Gastrocnemius medialis (tissue), 4 donors: ENCODE data around the gene COX10. TPM values are rescaled to one million over a fixed set of nuclear protein-coding genes. Genes with fewer than 3 reads are reported as not detected.
"Not testable (repeated sequence)": the region's sequence is repeated elsewhere in the genome, so short reads cannot be mapped to it uniquely, and the experiment has no call there.

Experiments used
- ATAC-seq, 2 donors: fragments of 150-250 bp; one replicate each; pipeline ENCODE4 v1.9.1; 2016
- DNase-seq, 2 donors: peaks; one replicate each; pipeline ENCODE4 v3.0.0-alpha.2; 2019
- H3K27ac ChIP-seq, 4 donors: fragments of 200-600 bp; sonication (generic); 1 replicate in 1 of 4; 2 replicates in 3 of 4; pipeline ENCODE4 v1.5.1; 2016 to 2018; ENCODE audit warnings: mild to moderate bottlenecking in 2 of 4, moderate library complexity in 1 of 4
- H3K27me3 ChIP-seq, 3 donors: fragments of 200-600 bp; sonication (generic) in 2 of 3; 1 replicate in 1 of 3; 2 replicates in 2 of 3; pipeline versions ENCODE4 v1.5.1 to v1.6.0; 2016 to 2019; ENCODE audit warnings: mild to moderate bottlenecking in 1 of 3, moderate library complexity in 1 of 3
- H3K36me3 ChIP-seq, 2 donors: fragments of 200-600 bp; sonication (generic) in 1 of 2; one replicate each; pipeline ENCODE4 v1.5.1; 2017 to 2018
- H3K4me1 ChIP-seq, 2 donors: fragments of 200-600 bp; sonication (generic) in 1 of 2; one replicate each; pipeline ENCODE4 v1.5.1; 2016 to 2017; ENCODE audit warnings: mild to moderate bottlenecking in 2 of 2
- H3K4me3 ChIP-seq, 4 donors: fragments of 200-600 bp; sonication (generic) in 3 of 4; 1 replicate in 1 of 4; 2 replicates in 3 of 4; pipeline ENCODE4 v1.5.1; 2016 to 2019; ENCODE audit warnings: mild to moderate bottlenecking in 2 of 4
- H3K9me3 ChIP-seq, 3 donors: fragments of 200-600 bp; sonication (generic) in 2 of 3; 1 replicate in 1 of 3; 2 replicates in 2 of 3; pipeline ENCODE4 v1.5.1; 2016 to 2019
- CTCF ChIP-seq, 5 experiments: fragments of 450-650 bp in 3 of 5; fragments of 200-600 bp in 2 of 5; sonication (generic) in 2 of 5; IDR thresholded peaks in 4 of 5; conservative IDR thresholded peaks in 1 of 5; 1 replicate in 4 of 5; 2 replicates in 1 of 5; pipeline ENCODE4 v1.5.1; 2016 to 2019; ENCODE audit warnings: antibody characterized with exemption in 5 of 5, mild to moderate bottlenecking in 3 of 5, moderate library complexity in 3 of 5
- POLR2A ChIP-seq, 2 donors: fragments of 450-650 bp; IDR thresholded peaks; one replicate each; pipeline ENCODE4 v1.6.1; 2017; ENCODE audit warnings: antibody characterized with exemption in 2 of 2, mild to moderate bottlenecking in 2 of 2, moderate library complexity in 2 of 2
- in situ Hi-C, 4 donors: fragments of 200-750 bp; cut with MboI; loops; one replicate each; pipeline versions ENCODE4 v1.15.0 to v1.8.0; 2017; ENCODE audit warnings: low sequenced_read_pairs in 4 of 4
- intact Hi-C: fragments of 100-400 bp; cut with DNase I; formaldehyde crosslinking; loops from one replicate; pipeline ENCODE4 v1.15.1; 2023; ENCODE audit warnings: low total_unique reads
- total RNA-seq, 4 donors: library from RNA; depleted of rRNA; stranded (reverse); fragments of >200 nt; gene quantifications; one replicate each; pipeline versions ENCODE4 v1.1.0 to v1.2.3, GENCODE V29; 2016

COX10 gene
- total RNA-seq, 4 donors from 2014 or later: 70.6 to 123 (median 87.3) TPM

GRCh38 chr17:14190774-14191173 is 121.5 kb downstream of the COX10 start:
- H3K4me3 ChIP-seq, ATAC-seq, in situ Hi-C loops, H3K27ac ChIP-seq, H3K9me3 ChIP-seq, DNase-seq, H3K27me3 ChIP-seq, H3K36me3 ChIP-seq, intact Hi-C loops, H3K4me1 ChIP-seq: not testable (repeated sequence)

DNA sequence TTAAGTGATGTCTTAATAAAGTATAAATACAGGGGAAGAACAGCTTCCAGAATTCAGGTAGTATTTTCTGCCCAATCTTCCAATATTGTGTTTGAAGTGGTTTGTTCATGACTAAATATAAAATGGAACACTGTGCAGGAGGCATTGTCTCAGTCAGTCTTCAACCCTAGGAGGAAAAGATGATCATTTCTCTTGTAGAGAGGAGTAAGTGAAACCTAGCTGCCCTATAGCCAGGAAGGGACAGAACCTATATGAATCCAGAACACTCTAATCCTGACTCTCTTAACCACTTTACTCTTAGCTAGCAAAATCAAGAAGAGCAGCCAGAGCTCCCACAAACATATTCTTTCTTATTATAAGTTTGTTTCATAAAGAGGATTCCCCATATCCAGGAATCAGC is 122.2 kb downstream of the COX10 start:
- H3K4me1 ChIP-seq, in situ Hi-C loops, H3K27me3 ChIP-seq, H3K27ac ChIP-seq, intact Hi-C loops, H3K36me3 ChIP-seq, ATAC-seq, H3K9me3 ChIP-seq, H3K4me3 ChIP-seq, DNase-seq: not testable (repeated sequence)

GRCh38 chr17:14192039-14192438 is 122.7 kb downstream of the COX10 start:
- ATAC-seq, in situ Hi-C loops, intact Hi-C loops: not testable (repeated sequence)

GRCh38 chr17:14192636-14193344 is 123.5 kb downstream of the COX10 start:
- H3K4me1 ChIP-seq, in situ Hi-C loops, H3K4me3 ChIP-seq, H3K36me3 ChIP-seq, H3K27ac ChIP-seq, H3K27me3 ChIP-seq, ATAC-seq, DNase-seq, intact Hi-C loops, H3K9me3 ChIP-seq: not testable (repeated sequence)

More at GRCh38 chr17:14192039-14192438, 122.7 kb downstream of the COX10 start:
- H3K4me1 ChIP-seq, H3K9me3 ChIP-seq, DNase-seq, H3K27ac ChIP-seq, H3K27me3 ChIP-seq, H3K4me3 ChIP-seq, H3K36me3 ChIP-seq: not testable (repeated sequence)

DNA sequence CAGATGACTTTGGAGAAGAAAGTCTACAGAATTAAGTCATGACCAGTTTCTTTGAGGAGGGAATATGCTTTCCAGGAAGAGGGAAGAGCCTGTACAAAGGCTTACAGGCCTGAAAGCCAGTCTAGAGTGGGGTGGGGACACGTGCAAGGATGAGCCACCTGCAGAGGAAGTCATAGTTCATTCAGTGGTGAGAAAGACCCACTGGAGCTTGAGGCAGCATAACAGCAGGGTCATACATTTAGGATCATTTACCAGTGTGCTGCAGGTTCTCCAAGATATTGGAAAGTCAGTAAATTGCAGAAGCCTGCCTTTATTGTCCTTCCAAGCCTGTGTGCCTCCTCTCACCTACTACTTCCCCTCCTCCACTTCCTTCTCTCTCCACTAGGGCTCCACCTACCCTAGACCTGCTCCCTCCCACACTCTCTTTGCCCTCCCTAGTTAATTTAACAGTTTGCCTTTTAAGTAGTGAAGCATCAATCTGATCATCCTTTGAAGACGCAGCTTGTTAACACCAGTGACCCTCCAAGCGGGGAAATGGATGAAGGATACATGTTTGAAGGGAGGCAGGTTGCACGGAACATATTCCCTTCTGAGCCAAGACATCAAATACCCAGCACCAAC is 127.2 kb downstream of the COX10 start:
- no peak for TF ChIP-seq CTCF (IDR thresholded peaks at IDR 0.05 in 4 of 5, conservative IDR thresholded peaks at IDR 0.05 in 1 of 5)
- no peak for TF ChIP-seq POLR2A (IDR thresholded peaks at IDR 0.05)
- no peaks in the 10 kb centered on the region for H3K27me3 ChIP-seq
- H3K9me3 ChIP-seq: no peaks in the 10 kb centered on the region
- H3K4me1 ChIP-seq: peaks cover 0 to 6% of the 10 kb centered on the region in 2 donors
- H3K4me3 ChIP-seq: no peak overlapping the region
- intact Hi-C loops: no loop called here
- H3K27ac ChIP-seq: no peak overlapping the region
- H3K36me3 ChIP-seq: no peaks in the 10 kb centered on the region
- DNase-seq: no peak
- in situ Hi-C loops: no loop called here
- no peak for ATAC-seq

DNA sequence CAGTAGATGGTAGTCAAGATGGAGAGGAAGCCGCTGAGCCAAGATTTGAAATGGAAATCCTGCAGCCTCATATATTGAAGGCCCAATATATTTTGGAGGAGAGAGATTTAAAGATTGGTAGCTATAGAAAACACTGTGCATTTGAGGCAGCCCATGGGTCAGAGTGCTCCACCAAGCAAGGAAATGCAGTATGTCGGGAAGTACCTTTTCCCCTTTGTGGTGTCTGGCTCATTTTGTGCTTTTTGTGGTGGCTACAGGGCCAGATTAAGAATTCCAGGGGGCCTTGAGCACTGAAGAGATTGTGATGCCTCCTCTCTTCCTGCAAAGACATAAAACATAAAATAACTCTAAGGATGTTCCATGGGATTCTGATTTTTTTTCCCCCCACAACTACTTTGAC is 127.8 kb downstream of the COX10 start:
- peaks cover 0 to 6% of the 10 kb centered on the region in 2 donors for H3K4me1 ChIP-seq

More for the DNA sequence above, 127.8 kb downstream of the COX10 start:
- intact Hi-C loops (no loop called here), in situ Hi-C loops (no loop called here)
- TF ChIP-seq POLR2A (IDR thresholded peaks at IDR 0.05) (no peak), CTCF (IDR thresholded peaks at IDR 0.05 in 4 of 5, conservative IDR thresholded peaks at IDR 0.05 in 1 of 5) (no peak)
- Histone ChIP-seq H3K9me3 (no peaks in the 10 kb centered on the region), H3K4me3 (no peak overlapping the region), H3K27me3 (no peaks in the 10 kb centered on the region), H3K27ac (no peak overlapping the region), H3K36me3 (no peaks in the 10 kb centered on the region)
- ATAC-seq: no peak
- DNase-seq: no peak
